H1 (cell line): ENCODE data around the gene SMURF2. TPM values are rescaled to one million over a fixed set of nuclear protein-coding genes. Genes with fewer than 3 reads are reported as not detected.

Source experiments
- CTCF ChIA-PET: fragments of 300-600 bp; sonication (Branson Sonifier 250); formaldehyde crosslinking; loops from one replicate; lab custom pipeline; 2021; ENCODE audit not compliant: partially characterized antibody; lab: Charles Lee
- POLR2A ChIA-PET: fragments of 300-600 bp; sonication (Branson Sonifier 250); formaldehyde crosslinking; loops from one replicate; lab custom pipeline; 2021; ENCODE audit warnings: inconsistent platforms; ENCODE audit not compliant: partially characterized antibody; lab: Charles Lee
- DNase-seq, 2 experiments: peaks; one replicate each; pipeline versions ENCODE4 v3.0.0 to v3.0.0-alpha.2; 2010 to 2022; ENCODE audit warnings: low spot score in 2 of 2, low read depth in 1 of 2, mixed read lengths in 1 of 2
- FAIRE-seq: peaks from 2 replicates; lab custom pipeline; 2011; peaks lifted over from hg19 to GRCh38; lab: Jason Lieb, UNC
- H2AFZ ChIP-seq: 2 replicates; pipeline ENCODE4 v1.8.1; 2012; ENCODE audit warnings: low read length, inconsistent platforms
- H2AK5ac ChIP-seq: 2 replicates; pipeline ENCODE4 v1.6.1; 2013; ENCODE audit warnings: low read depth, low read length
- H2BK120ac ChIP-seq: replicated peaks from 2 replicates; pipeline ENCODE3; 2013; ENCODE audit warnings: low read depth, low read length, inconsistent platforms
- H2BK12ac ChIP-seq: 2 replicates; pipeline ENCODE4 v1.6.1; 2013; ENCODE audit warnings: low read depth, low read length
- H2BK15ac ChIP-seq: 2 replicates; pipeline ENCODE4 v1.6.1; 2013; ENCODE audit warnings: low read length
- H2BK20ac ChIP-seq: 2 replicates; pipeline ENCODE4 v1.6.1; 2013; ENCODE audit warnings: low read length
- H2BK5ac ChIP-seq: 2 replicates; pipeline ENCODE4 v1.6.1; 2013; ENCODE audit warnings: low read depth, low read length
- H3K14ac ChIP-seq: 2 replicates; pipeline ENCODE4 v1.6.1; 2013; ENCODE audit warnings: inconsistent platforms; ENCODE audit not compliant: insufficient read length
- H3K18ac ChIP-seq: 2 replicates; pipeline ENCODE4 v1.6.1; 2013; ENCODE audit warnings: low read length; ENCODE audit errors: extremely low read depth
- H3K23ac ChIP-seq: 2 replicates; pipeline ENCODE4 v1.6.1; 2013; ENCODE audit warnings: inconsistent platforms; ENCODE audit not compliant: insufficient read length
- H3K23me2 ChIP-seq: 2 replicates; pipeline ENCODE4 v1.6.1; 2013; ENCODE audit warnings: low read depth, low read length
- H3K27ac ChIP-seq: 2 replicates; pipeline ENCODE4 v1.6.1; 2011; ENCODE audit warnings: low read depth, low read length, inconsistent platforms
- H3K27me3 ChIP-seq, 4 experiments: replicated peaks in 1 of 4; 1 replicate in 1 of 4; 2 replicates in 3 of 4; pipeline versions ENCODE4 v1.6.1 to v1.8.1; 2011 to 2013; ENCODE audit warnings: low read length in 3 of 4, mild to moderate bottlenecking in 3 of 4, inconsistent platforms in 2 of 4, mixed read lengths in 2 of 4, moderate library complexity in 1 of 4; ENCODE audit not compliant: control insufficient read depth in 3 of 4, insufficient read depth in 3 of 4; ENCODE audit errors: extremely low read depth in 1 of 4
- H3K36me3 ChIP-seq, 4 experiments: 2 replicates each; pipeline versions ENCODE4 v1.6.1 to v1.8.1; 2011 to 2013; ENCODE audit warnings: mild to moderate bottlenecking in 4 of 4, low read length in 3 of 4, moderate library complexity in 2 of 4, control low read depth in 1 of 4, inconsistent platforms in 1 of 4; ENCODE audit not compliant: insufficient read depth in 4 of 4, control insufficient read depth in 2 of 4
- H3K4ac ChIP-seq: replicated peaks from 2 replicates; pipeline ENCODE3; 2013; ENCODE audit warnings: low read length, low read depth, mixed read lengths, inconsistent platforms; ENCODE audit not compliant: insufficient read length
- H3K4me1 ChIP-seq, 4 experiments: replicated peaks in 1 of 4; 1 replicate in 1 of 4; 2 replicates in 3 of 4; pipeline versions ENCODE4 v1.6.1 to v1.8.1; 2011 to 2013; ENCODE audit warnings: low read length in 3 of 4, inconsistent platforms in 2 of 4, mixed read lengths in 1 of 4; ENCODE audit not compliant: insufficient read depth in 4 of 4, control insufficient read depth in 3 of 4
- H3K4me2 ChIP-seq, 2 experiments: 2 replicates each; pipeline versions ENCODE4 v1.6.1 to v1.8.1; 2011 to 2013; ENCODE audit warnings: low read depth in 2 of 2, low read length in 2 of 2, control low read depth in 1 of 2, inconsistent platforms in 1 of 2, mild to moderate bottlenecking in 1 of 2; ENCODE audit not compliant: insufficient read depth in 1 of 2
- H3K4me3 ChIP-seq, 4 experiments: fragments of 200-600, 300-600 bp in 1 of 4; sonication (generic), shearing (Covaris generic), sonication (Bioruptor Twin) in 1 of 4; 2 replicates each; pipeline versions ENCODE4 v1.5.1 to v1.8.1; 2011 to 2016; ENCODE audit warnings: low read length in 4 of 4, low read depth in 3 of 4, control low read depth in 2 of 4, inconsistent platforms in 2 of 4, mild to moderate bottlenecking in 2 of 4, mixed read lengths in 1 of 4, moderate library complexity in 1 of 4; ENCODE audit not compliant: insufficient read depth in 2 of 4; ENCODE audit errors: extremely low read depth in 1 of 4
- H3K56ac ChIP-seq: replicated peaks from 2 replicates; pipeline ENCODE3; 2013; ENCODE audit warnings: low read depth, mild to moderate bottlenecking, mixed read lengths, low read length, inconsistent platforms; ENCODE audit not compliant: insufficient read length
- H3K79me1 ChIP-seq: 2 replicates; pipeline ENCODE4 v1.6.1; 2013; ENCODE audit warnings: low read depth, low read length, control low read depth
- H3K79me2 ChIP-seq, 2 experiments: 2 replicates each; pipeline versions ENCODE4 v1.6.1 to v1.8.1; 2012 to 2013; ENCODE audit warnings: low read length in 2 of 2, mild to moderate bottlenecking in 2 of 2, inconsistent platforms in 1 of 2; ENCODE audit not compliant: insufficient read depth in 2 of 2, control insufficient read depth in 1 of 2
- H3K9ac ChIP-seq, 4 experiments: replicated peaks in 1 of 4; 1 replicate in 1 of 4; 2 replicates in 3 of 4; pipeline versions ENCODE4 v1.6.1 to v1.8.1; 2011 to 2013; ENCODE audit warnings: low read depth in 3 of 4, low read length in 3 of 4, control low read depth in 2 of 4, mild to moderate bottlenecking in 2 of 4, moderate library complexity in 2 of 4, inconsistent platforms in 1 of 4; ENCODE audit errors: extremely low read depth in 1 of 4
- H3K9me3 ChIP-seq, 2 experiments: 2 replicates each; pipeline versions ENCODE4 v1.6.1 to v1.8.1; 2012 to 2013; ENCODE audit warnings: mild to moderate bottlenecking in 2 of 2, moderate library complexity in 2 of 2, control low read depth in 1 of 2, inconsistent platforms in 1 of 2, low read depth in 1 of 2, low read length in 1 of 2, mixed read lengths in 1 of 2; ENCODE audit not compliant: insufficient read depth in 2 of 2
- H4K20me1 ChIP-seq, 2 experiments: replicated peaks in 1 of 2; 2 replicates each; pipeline versions ENCODE3 to v1.8.1; 2011 to 2013; ENCODE audit warnings: inconsistent platforms in 2 of 2, low read length in 2 of 2, mild to moderate bottlenecking in 1 of 2; ENCODE audit not compliant: insufficient read depth in 2 of 2, control insufficient read depth in 1 of 2
- H4K5ac ChIP-seq: 2 replicates; pipeline ENCODE4 v1.6.1; 2013; ENCODE audit warnings: low read length, low read depth, mixed read lengths, inconsistent platforms; ENCODE audit not compliant: insufficient read length
- H4K8ac ChIP-seq: 2 replicates; pipeline ENCODE4 v1.8.0; 2013; ENCODE audit warnings: mild to moderate bottlenecking, moderate library complexity, low read length, inconsistent platforms; ENCODE audit not compliant: insufficient read depth; ENCODE audit errors: extremely low read depth
- H4K91ac ChIP-seq: replicated peaks from 2 replicates; pipeline ENCODE3; 2013; ENCODE audit warnings: low read length, mixed read lengths, inconsistent platforms; ENCODE audit not compliant: insufficient read length
- CBX8 ChIP-seq: fragments of 300-800, 300-1000 bp; sonication (generic); IDR thresholded peaks from 2 replicates; pipeline ENCODE4 v1.7.1; 2016; ENCODE audit warnings: low read depth, low read length, borderline replicate concordance
- JUN ChIP-seq: IDR thresholded peaks from 2 replicates; pipeline ENCODE4 v1.6.1; 2011; ENCODE audit warnings: low read depth, mild to moderate bottlenecking, improper control_type of control experiment, low read length
- POLR2A ChIP-seq, 2 experiments: IDR thresholded peaks; 1 replicate in 1 of 2; 2 replicates in 1 of 2; pipeline ENCODE4 v1.6.1; 2011; ENCODE audit warnings: low read depth in 2 of 2, low read length in 2 of 2, mild to moderate bottlenecking in 2 of 2; ENCODE audit errors: control extremely low read depth in 1 of 2
- WGBS, 2 experiments: shearing (Covaris generic) in 1 of 2; methylation state at CpG; one replicate each; pipeline versions ENCODE4 v1.1.6 to v1.1.7; 2013 to 2015; ENCODE audit warnings: low lambda C conversion rate in 2 of 2, mixed read lengths in 2 of 2, inconsistent platforms in 1 of 2, low coverage in 1 of 2, missing lambda C conversion rate in 1 of 2; ENCODE audit not compliant: insufficient replicate concordance in 2 of 2, insufficient coverage in 1 of 2, insufficient read length in 1 of 2; ENCODE audit errors: extremely low coverage in 1 of 2, missing lambda C conversion rate in 1 of 2; 5-methylcytosine and 5-hydroxymethylcytosine counted together
- polyA plus RNA-seq, 7 experiments: library from polyadenylated mRNA; depleted of rRNA in 3 of 7; stranded (reverse) in 5 of 7; unstranded in 2 of 7; fragments of >200 nt in 5 of 7; fragments of 200-250 nt in 2 of 7; gene quantifications; 1 replicate in 5 of 7; 2 replicates in 1 of 7; 4 replicates in 1 of 7; pipeline versions ENCODE4 v1.2.1 to v1.2.3, GENCODE V29; 2011 to 2013; ENCODE audit warnings: missing spikeins in 2 of 7, mixed read lengths in 2 of 7
- total RNA-seq: library from RNA; stranded (reverse); fragmentation: NEBNext Ultra II Directional; extraction: Animal tissue kit (Norgen Biotek cat#: 25700); gene quantifications from 2 replicates; pipeline ENCODE4 v1.2.1, GENCODE V29; 2021

SMURF2 gene
- total and polyA plus RNA-seq, 2 of the 8 experiments (the other 6 are each of a cell fraction or from before 2014, with no cell fraction given): 7.2 to 29.2 TPM

- H3K4me3 ChIP-seq: no peak overlapping the region
These were observed 159.3 kb downstream of the SMURF2 start for GRCh38 chr17:64502809-64503208.

More at GRCh38 chr17:64502809-64503208, 159.3 kb downstream of the SMURF2 start:
- Histone ChIP-seq H3K79me2 (peaks cover 25 to 70% of the 10 kb centered on the region in 2 experiments), H3K9me3 (no peaks in the 10 kb centered on the region), H2BK120ac (no peak overlapping the region), H2BK12ac (no peak overlapping the region), H2BK15ac (no peak overlapping the region), H4K20me1 (peaks cover 16 to 27% of the 10 kb centered on the region in 2 experiments), H2AK5ac (no peak overlapping the region), H3K23me2 (peaks cover 4% of the 10 kb centered on the region; the same call in 1 of the 2 replicates), H3K36me3 (peaks cover 47 to 74% (median 55%) of the 10 kb centered on the region in 4 experiments), H3K18ac (no peak overlapping the region), H3K4me1 (peaks cover 0 to 7% (median 3%) of the 10 kb centered on the region in 4 experiments; a peak in 5 of 7 replicates), H3K14ac (no peak overlapping the region), H3K27me3 (no peaks in the 10 kb centered on the region), H3K27ac (no peak overlapping the region), H3K79me1 (no peaks in the 10 kb centered on the region; the same call in 1 of the 2 replicates), H4K5ac (no peak overlapping the region), H3K23ac (no peak overlapping the region), H4K8ac (no peak overlapping the region; the same call in 1 of the 2 replicates), H2BK20ac (no peak overlapping the region), H3K4me2 (no peak overlapping the region), H2BK5ac (no peak overlapping the region), H3K9ac (no peak overlapping the region), H3K4ac (no peak overlapping the region), H4K91ac (no peak overlapping the region), H2AFZ (no peak overlapping the region), H3K56ac (no peak overlapping the region)
- ChIA-PET CTCF (interaction anchor here (0.6 to 2.2 kb wide), 4 partner anchors 11 to 699 kb away, joined by 3 to 8 read pairs (median 4); no protein-coding TSS in a partner anchor), POLR2A (interaction anchor here (0.6 to 7.2 kb wide), 11 partner anchors 8 to 357 kb away, joined by 3 to 320 read pairs (median 4); partner anchors contain the start of gene POLG2)
- FAIRE-seq: no peak
- TF ChIP-seq CBX8 (no peak), JUN (no peak), POLR2A (IDR thresholded peaks at IDR 0.05; ENCODE audit: control extremely low read depth in 1 of 2, low read depth in 2 of 2, low read length in 2 of 2) (peak in 1 of 2 experiments; percentile 67; a peak in 2 of 3 replicates)
- 94% methylated on average over 2 of the region's 2 CpGs; no CpG with 5 or more reads in 1 of the 2 experiments for WGBS, 2 experiments
- no peak for DNase-seq
